H9 (cell line): Measurements from ENCODE around the gene CDH13. TPM values are rescaled to one million over a fixed set of nuclear protein-coding genes. Genes with fewer than 3 reads are reported as not detected.

Experiments
- DNase-seq: peaks from one replicate; pipeline ENCODE4 v3.0.0-alpha.2; 2017
- H2AFZ ChIP-seq: one replicate; pipeline ENCODE4 v1.6.1; 2013; ENCODE audit warnings: mild to moderate bottlenecking, low read length, control low read depth, moderate library complexity
- H2AK5ac ChIP-seq: 2 replicates; pipeline ENCODE4 v1.6.1; 2013; ENCODE audit warnings: low read length, control low read depth, mixed read lengths; ENCODE audit not compliant: insufficient read length
- H2BK120ac ChIP-seq: one replicate; pipeline ENCODE4 v1.6.1; 2013; ENCODE audit warnings: low read depth, mild to moderate bottlenecking, low read length, control low read depth, inconsistent platforms; ENCODE audit not compliant: poor library complexity, severe bottlenecking
- H2BK12ac ChIP-seq: 2 replicates; pipeline ENCODE4 v1.6.1; 2013; ENCODE audit warnings: low read length, control low read depth, mixed read lengths, low read depth; ENCODE audit not compliant: insufficient read length
- H2BK15ac ChIP-seq: 2 replicates; pipeline ENCODE4 v1.6.1; 2013; ENCODE audit warnings: low read depth, low read length, control low read depth
- H2BK20ac ChIP-seq: one replicate; pipeline ENCODE4 v1.6.1; 2013; ENCODE audit warnings: low read depth, mild to moderate bottlenecking, low read length, control low read depth, inconsistent platforms; ENCODE audit not compliant: poor library complexity, severe bottlenecking
- H2BK5ac ChIP-seq: 2 replicates; pipeline ENCODE4 v1.6.1; 2013; ENCODE audit warnings: low read length, control low read depth, mixed read lengths; ENCODE audit not compliant: insufficient read length
- H3K14ac ChIP-seq: 2 replicates; pipeline ENCODE4 v1.6.1; 2013; ENCODE audit warnings: low read length, control low read depth; ENCODE audit not compliant: insufficient read depth
- H3K18ac ChIP-seq: 2 replicates; pipeline ENCODE4 v1.6.1; 2013; ENCODE audit warnings: low read depth, mild to moderate bottlenecking, mixed read lengths, low read length, control low read depth; ENCODE audit not compliant: insufficient read length
- H3K23ac ChIP-seq: 2 replicates; pipeline ENCODE4 v1.6.1; 2013; ENCODE audit warnings: low read length, control low read depth, mixed read lengths, low read depth; ENCODE audit not compliant: insufficient read length
- H3K23me2 ChIP-seq: 2 replicates; pipeline ENCODE4 v1.6.1; 2013; ENCODE audit warnings: low read depth, mild to moderate bottlenecking, mixed read lengths, low read length, control low read depth; ENCODE audit not compliant: insufficient read length, poor library complexity, severe bottlenecking
- H3K27ac ChIP-seq: 2 replicates; pipeline ENCODE4 v1.5.1; 2013; ENCODE audit warnings: low read length, control low read depth, mixed read lengths, low read depth; ENCODE audit not compliant: insufficient read length
- H3K27me3 ChIP-seq: 2 replicates; pipeline ENCODE4 v1.6.1; 2013; ENCODE audit warnings: low read length, control low read depth, inconsistent platforms; ENCODE audit not compliant: insufficient read depth
- H3K4ac ChIP-seq: 2 replicates; pipeline ENCODE4 v1.6.1; 2013; ENCODE audit warnings: low read depth, mild to moderate bottlenecking, control low read depth, inconsistent platforms, low read length, moderate library complexity
- H3K4me1 ChIP-seq: 2 replicates; pipeline ENCODE4 v1.6.1; 2013; ENCODE audit warnings: low read length, control low read depth, inconsistent platforms; ENCODE audit not compliant: insufficient read depth
- H3K4me2 ChIP-seq: 2 replicates; pipeline ENCODE4 v1.6.1; 2013; ENCODE audit warnings: low read length, control low read depth, mixed read lengths; ENCODE audit not compliant: insufficient read length, insufficient read depth
- H3K56ac ChIP-seq: 2 replicates; pipeline ENCODE4 v1.6.1; 2013; ENCODE audit warnings: low read depth, mild to moderate bottlenecking, mixed read lengths, low read length, control low read depth; ENCODE audit not compliant: insufficient read length
- H3K79me1 ChIP-seq: 2 replicates; pipeline ENCODE4 v1.6.1; 2013; ENCODE audit warnings: low read depth, mild to moderate bottlenecking, moderate library complexity, low read length, control low read depth, inconsistent platforms; ENCODE audit not compliant: insufficient read depth, poor library complexity, severe bottlenecking
- H3K79me2 ChIP-seq: 2 replicates; pipeline ENCODE4 v1.6.1; 2013; ENCODE audit warnings: low read length, control low read depth, inconsistent platforms; ENCODE audit not compliant: insufficient read depth
- H3K9ac ChIP-seq: 2 replicates; pipeline ENCODE4 v1.6.1; 2013; ENCODE audit warnings: low read length, control low read depth, mixed read lengths; ENCODE audit not compliant: insufficient read length; ENCODE audit errors: extremely low read depth
- H3K9me3 ChIP-seq: one replicate; pipeline ENCODE4 v1.6.1; 2013; ENCODE audit warnings: low read depth, low read length, inconsistent platforms; ENCODE audit not compliant: control insufficient read depth
- H3T11ph ChIP-seq: one replicate; pipeline ENCODE4 v1.6.1; 2013; ENCODE audit warnings: mild to moderate bottlenecking, low read length, control low read depth, inconsistent platforms
- H4K20me1 ChIP-seq: one replicate; pipeline ENCODE4 v1.6.1; 2013; ENCODE audit not compliant: control insufficient read depth, insufficient read length, insufficient read depth
- H4K5ac ChIP-seq: 2 replicates; pipeline ENCODE4 v1.6.1; 2013; ENCODE audit warnings: low read depth, mild to moderate bottlenecking, mixed read lengths, low read length, control low read depth; ENCODE audit not compliant: insufficient read length
- H4K8ac ChIP-seq: replicated peaks from 2 replicates; pipeline ENCODE4 v1.6.1; 2013; ENCODE audit warnings: low read length, control low read depth, mixed read lengths, low read depth; ENCODE audit not compliant: insufficient read length
- H4K91ac ChIP-seq: 2 replicates; pipeline ENCODE4 v1.6.1; 2013; ENCODE audit warnings: low read depth, mild to moderate bottlenecking, moderate library complexity, mixed read lengths, low read length, control low read depth; ENCODE audit not compliant: insufficient read length
- H3K27ac Mint-ChIP-seq, 3 experiments: 2 replicates in 2 of 3; 3 replicates in 1 of 3; pipeline ENCODE4 v1.8.0; 2020 to 2021; ENCODE audit warnings: mixed read lengths in 3 of 3, mild to moderate bottlenecking in 1 of 3, moderate library complexity in 1 of 3
- H3K27me3 Mint-ChIP-seq: 2 replicates; pipeline ENCODE4 v1.8.0; 2021; ENCODE audit warnings: low read depth, mild to moderate bottlenecking, moderate library complexity, mixed read lengths
- H3K36me3 Mint-ChIP-seq, 3 experiments: 2 replicates in 2 of 3; 3 replicates in 1 of 3; pipeline ENCODE4 v1.8.0; 2020 to 2021; ENCODE audit warnings: low read depth in 3 of 3, mixed read lengths in 3 of 3; ENCODE audit not compliant: insufficient read depth in 1 of 3
- H3K4me1 Mint-ChIP-seq, 2 experiments: 2 replicates each; pipeline ENCODE4 v1.8.0; 2020; ENCODE audit warnings: mixed read lengths in 2 of 2
- H3K4me3 Mint-ChIP-seq, 2 experiments: 2 replicates in 1 of 2; 3 replicates in 1 of 2; pipeline ENCODE4 v1.8.0; 2020 to 2021; ENCODE audit warnings: mild to moderate bottlenecking in 2 of 2, mixed read lengths in 2 of 2, moderate library complexity in 1 of 2
- H3K9me3 Mint-ChIP-seq, 2 experiments: 2 replicates in 1 of 2; 3 replicates in 1 of 2; pipeline ENCODE4 v1.8.0; 2020; ENCODE audit warnings: mild to moderate bottlenecking in 2 of 2, mixed read lengths in 2 of 2, moderate library complexity in 1 of 2
- CTCF ChIP-seq: fragments of 200-600 bp; sonication (generic); conservative IDR thresholded peaks from 3 replicates; pipeline ENCODE4 v1.8.0; 2021; ENCODE audit warnings: antibody characterized with exemption, mild to moderate bottlenecking
- WGBS: extraction: QIAGEN DNeasy Blood & Tissue Kit; methylation state at CpG from one replicate; pipeline ENCODE4 v1.1.7; 2013; ENCODE audit warnings: missing lambda C conversion rate, low lambda C conversion rate, mixed read lengths; ENCODE audit not compliant: insufficient read length; ENCODE audit errors: extremely low coverage; 5-methylcytosine and 5-hydroxymethylcytosine counted together
- total RNA-seq: library from RNA; stranded (reverse); gene quantifications from 2 replicates; pipeline ENCODE4 v1.2.1, GENCODE V29; 2021

CDH13 gene
- total RNA-seq, 1 experiment from 2014 or later = 1.5 TPM

GRCh38 chr16:83023011-83023410 is 396.2 kb downstream of the CDH13 start:
- no peaks in the 10 kb centered on the region for H3K79me1 ChIP-seq
- H3K4me3 Mint-ChIP-seq = no peak overlapping the region
- no peaks in the 10 kb centered on the region for H3K27me3 ChIP-seq
- H3K56ac ChIP-seq = no peak overlapping the region
- H4K8ac ChIP-seq = no peak overlapping the region
- H3K23me2 ChIP-seq = no peaks in the 10 kb centered on the region
- H3K27ac ChIP-seq = no peak overlapping the region
- H3T11ph ChIP-seq = no peak overlapping the region
- H2BK5ac ChIP-seq = no peak overlapping the region
- H3K23ac ChIP-seq = no peak overlapping the region
- H3K27me3 Mint-ChIP-seq = no peaks in the 10 kb centered on the region; the same call in 1 of the 2 replicates
- TF ChIP-seq CTCF = no peak
- H3K36me3 Mint-ChIP-seq = no peaks in the 10 kb centered on the region
- H2BK12ac ChIP-seq = no peak overlapping the region
- no peak overlapping the region for H3K4me2 ChIP-seq
- no peak overlapping the region for H2AK5ac ChIP-seq
- H3K9me3 ChIP-seq = no peaks in the 10 kb centered on the region
- H4K91ac ChIP-seq = no peak overlapping the region
- no peak overlapping the region for H2AFZ ChIP-seq
- no peak for DNase-seq
- no peak overlapping the region for H3K9ac ChIP-seq
- no peak overlapping the region for H3K14ac ChIP-seq
- H2BK20ac ChIP-seq = no peak overlapping the region
- no peaks in the 10 kb centered on the region for H3K4me1 ChIP-seq
- no CpG with 5 or more reads among the region's 4 CpGs for WGBS
- H3K4ac ChIP-seq = no peak overlapping the region
- no peak overlapping the region for H4K5ac ChIP-seq
- no peak overlapping the region for H2BK120ac ChIP-seq
- H4K20me1 ChIP-seq = no peaks in the 10 kb centered on the region
- no peak overlapping the region for H2BK15ac ChIP-seq
- H3K18ac ChIP-seq = no peak overlapping the region
- H3K4me1 Mint-ChIP-seq = no peaks in the 10 kb centered on the region
- peaks cover 0 to 4% of the 10 kb centered on the region in 2 experiments; a peak in 2 of 5 replicates for H3K9me3 Mint-ChIP-seq
- no peak overlapping the region for H3K27ac Mint-ChIP-seq
- H3K79me2 ChIP-seq = no peaks in the 10 kb centered on the region
